B cell (primary cell): ENCODE measurements around the gene SEC24A.
"Not testable (repeated sequence)": the region's sequence is repeated elsewhere in the genome, so short reads cannot be mapped to it uniquely, and the experiment has no call there.

Experiments used
- CTCF ChIP-seq: fragments of 200-600 bp; IDR thresholded peaks from one replicate; pipeline ENCODE4 v1.8.0; 2022; ENCODE audit warnings: antibody characterized with exemption, mild to moderate bottlenecking
- EZH2 ChIP-seq: IDR thresholded peaks from 2 replicates; pipeline ENCODE4 v1.6.1; 2012; ENCODE audit warnings: borderline replicate concordance, low read depth, mild to moderate bottlenecking, moderate library complexity, low read length; ENCODE audit not compliant: insufficient read depth, poor library complexity, severe bottlenecking

DNA sequence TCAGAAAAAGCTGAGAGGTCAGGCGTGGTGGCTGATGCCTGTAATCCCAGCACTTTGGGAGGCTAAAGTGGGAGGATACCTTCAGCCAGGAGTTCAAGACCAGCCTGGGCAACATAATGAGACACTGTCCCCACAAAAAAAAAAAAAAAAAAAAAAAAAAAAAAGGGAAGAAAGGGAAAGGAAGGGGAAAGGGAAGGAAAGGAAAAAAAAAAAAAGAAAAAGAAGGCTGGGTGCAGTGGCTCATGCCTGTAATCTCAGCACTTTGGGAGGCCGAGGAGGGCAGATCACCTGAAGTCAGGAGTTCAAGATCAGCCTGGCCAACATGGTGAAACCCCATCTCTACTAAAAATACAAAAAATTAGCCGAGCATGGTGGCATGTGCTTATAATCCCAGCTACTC is 48.8 kb upstream of the SEC24A start:
- TF ChIP-seq CTCF, EZH2: not testable (repeated sequence)
